GM21576 (cell line): ENCODE data around the gene DZIP3.
"Not testable (repeated sequence)": the region's sequence is repeated elsewhere in the genome, so short reads cannot be mapped to it uniquely, and the experiment has no call there.

Source experiments
- ATAC-seq: cut with Tn5 transposase; IDR thresholded peaks from one replicate; pipeline ENCODE4 v1.9.1; 2021; ENCODE audit warnings: mild to moderate bottlenecking, moderate library complexity; ENCODE audit not compliant: unreplicated experiment

DZIP3 gene

DNA sequence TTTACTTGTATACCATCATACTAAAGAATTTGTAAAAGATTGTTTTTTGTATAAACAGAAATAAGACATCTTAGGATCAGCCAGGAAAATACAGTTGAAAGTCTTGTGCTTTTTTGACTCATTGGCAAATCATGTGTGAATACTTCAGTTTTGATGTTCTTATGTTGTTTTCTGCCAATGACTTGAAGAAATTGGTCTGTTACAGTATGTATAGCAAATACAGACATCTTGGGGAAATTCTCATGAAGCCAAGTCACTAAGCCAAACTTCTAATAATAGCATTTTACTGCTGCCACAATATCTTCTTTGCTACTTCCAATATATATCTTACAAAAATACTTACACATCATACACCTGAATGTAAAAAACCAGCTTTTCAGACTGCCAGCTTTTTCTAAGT, 83.2 kb downstream of the DZIP3 start:
- ATAC-seq: no peak

DNA sequence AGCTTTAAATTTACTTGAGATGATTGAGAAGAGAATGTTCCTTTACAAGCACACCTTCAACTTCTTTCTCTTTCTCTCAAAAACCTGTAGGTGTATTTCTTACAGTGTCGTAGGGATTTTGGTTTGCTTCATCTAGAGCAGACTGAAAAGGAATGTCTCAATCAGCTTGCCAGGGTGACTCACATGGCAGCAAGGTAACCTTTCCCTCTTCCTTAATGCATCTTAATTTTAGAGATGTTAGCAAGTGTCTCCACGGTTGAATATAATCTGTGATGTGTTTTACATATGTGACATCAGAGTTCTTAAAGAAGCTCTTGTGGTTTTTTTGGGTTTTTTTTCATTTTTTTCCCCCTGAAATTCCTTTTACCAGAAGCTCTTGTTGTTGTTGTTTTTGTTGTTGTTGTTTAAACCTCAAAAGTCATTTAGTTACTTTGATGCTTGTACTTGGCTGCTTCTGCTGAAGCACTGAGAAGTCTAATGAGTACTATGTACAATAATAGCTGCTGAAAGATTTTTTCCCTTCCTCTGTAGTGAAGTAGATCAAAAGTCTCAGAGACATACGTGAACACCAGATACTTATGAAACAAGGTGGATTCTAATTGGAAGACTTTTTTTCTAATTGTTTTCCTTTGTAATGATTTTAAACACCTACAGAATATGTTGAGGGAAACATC, 84.6 kb downstream of the DZIP3 start:
- ATAC-seq: no peak

DNA sequence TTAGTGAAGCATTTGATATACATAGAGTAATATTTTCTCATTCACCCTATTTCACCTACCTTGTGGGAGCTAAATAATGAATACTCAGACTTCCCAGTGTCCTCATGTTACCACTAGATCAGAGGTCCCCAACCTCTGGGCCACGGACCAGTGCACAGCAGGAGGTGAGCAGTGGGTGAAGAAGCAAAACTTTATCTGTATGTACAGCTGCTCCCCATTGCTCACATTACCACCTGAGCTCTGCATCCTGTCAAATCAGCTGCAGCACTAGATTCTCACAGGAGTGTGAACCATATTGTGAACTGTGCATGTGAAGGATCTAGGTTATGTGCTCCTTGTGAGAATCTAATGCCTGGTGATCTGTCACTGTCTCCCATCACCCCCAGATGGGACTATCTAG, 88.3 kb downstream of the DZIP3 start:
- ATAC-seq: no peak

DNA sequence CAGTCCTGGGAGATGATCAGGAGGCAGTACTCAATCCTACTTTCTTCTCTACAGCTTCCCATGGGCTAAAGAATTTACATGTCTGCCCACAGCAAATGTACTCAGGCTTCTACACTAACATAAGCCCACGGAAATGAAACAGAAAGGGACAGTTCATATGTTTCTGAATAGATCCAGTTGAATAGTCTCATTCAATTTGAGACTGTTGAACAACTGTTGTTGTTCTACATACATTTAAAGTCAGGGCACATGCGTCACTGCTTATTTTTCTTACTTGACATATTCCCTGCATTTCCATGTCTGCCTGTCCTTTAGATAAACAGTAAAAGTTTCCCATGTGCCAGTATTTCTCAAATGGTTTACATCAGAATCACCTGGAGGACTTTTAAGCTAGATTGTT, 102.8 kb downstream of the DZIP3 start:
- not testable (repeated sequence) for ATAC-seq

DNA sequence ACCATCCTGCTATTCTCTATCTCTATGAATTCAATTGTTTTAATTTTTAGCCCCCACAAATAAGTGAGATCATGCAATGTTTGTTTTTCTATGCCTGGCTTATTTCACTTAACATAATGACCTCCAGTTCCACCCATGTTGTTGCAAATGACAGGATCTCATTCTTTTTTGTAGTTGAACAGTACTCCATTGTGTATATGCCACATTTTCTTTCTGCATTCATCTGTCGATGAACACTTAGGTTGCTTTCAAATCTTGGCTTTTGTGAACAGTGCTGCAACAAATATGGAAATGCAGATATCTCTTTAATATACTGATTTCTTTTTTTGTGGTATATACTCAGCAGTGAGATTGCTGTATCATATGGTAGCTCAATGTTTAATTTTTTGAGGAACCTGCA, 108.9 kb downstream of the DZIP3 start:
- no peak for ATAC-seq

DNA sequence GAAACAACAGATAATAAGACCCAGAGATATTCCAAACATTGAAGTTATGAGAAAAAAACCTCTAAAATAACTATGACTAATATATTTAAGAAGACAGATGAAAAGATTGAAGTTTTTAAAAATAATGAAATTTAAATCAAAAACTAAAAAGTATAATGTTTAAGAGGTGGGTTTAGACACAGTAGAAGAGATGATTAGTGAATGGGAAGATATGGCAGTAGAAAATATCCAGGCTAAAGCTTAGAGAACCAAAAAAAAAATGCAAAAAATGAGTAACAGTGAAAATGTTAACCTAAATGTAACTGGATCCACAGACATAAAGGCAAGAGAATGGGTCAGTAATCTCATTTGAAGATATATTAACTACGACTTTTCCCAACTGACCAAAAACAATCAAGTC, 115.5 kb downstream of the DZIP3 start:
- no peak for ATAC-seq

DNA sequence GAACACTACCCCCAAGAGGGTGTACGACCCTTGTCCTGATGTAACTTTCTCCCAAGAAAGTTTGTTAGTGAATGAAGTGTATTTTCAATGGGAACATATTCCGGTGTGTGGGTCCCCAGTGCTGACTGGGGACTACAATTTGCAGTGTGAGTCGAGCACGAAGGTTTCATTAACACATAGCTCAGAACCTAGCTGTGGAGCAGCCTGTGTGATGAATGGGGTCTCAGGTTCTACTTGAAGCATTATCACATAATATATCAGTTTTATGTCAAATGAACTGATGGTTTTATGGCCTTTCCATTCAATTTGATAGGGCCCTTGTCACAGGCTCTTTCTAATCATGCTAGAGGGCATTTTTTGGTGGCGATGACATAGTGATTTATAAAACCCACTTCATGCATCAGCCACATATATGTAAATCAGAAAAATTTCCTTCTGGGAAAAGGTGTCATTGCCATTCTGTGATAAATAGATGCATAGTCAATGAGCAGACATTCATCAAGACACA, 123.5 kb downstream of the DZIP3 start:
- ATAC-seq: no peak

DNA sequence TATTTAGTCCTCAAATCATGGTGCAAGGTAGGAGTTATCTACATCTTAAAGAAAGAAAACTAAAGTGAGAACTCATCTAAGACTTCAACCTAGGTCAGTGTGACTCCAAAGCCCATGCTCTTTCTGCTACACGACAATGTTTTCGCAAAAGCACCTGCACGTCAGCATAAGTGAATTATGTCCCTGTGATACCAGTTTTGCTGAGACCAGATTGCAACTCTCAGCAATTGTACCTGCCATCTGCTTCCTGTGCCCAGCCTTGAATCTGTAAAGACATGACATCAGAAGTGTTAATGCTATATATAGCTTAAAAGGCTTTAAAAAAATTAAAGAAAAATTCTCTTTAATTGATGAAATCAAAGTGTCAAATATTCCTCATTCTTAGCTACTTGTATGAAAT, 124.3 kb downstream of the DZIP3 start:
- no peak for ATAC-seq

DNA sequence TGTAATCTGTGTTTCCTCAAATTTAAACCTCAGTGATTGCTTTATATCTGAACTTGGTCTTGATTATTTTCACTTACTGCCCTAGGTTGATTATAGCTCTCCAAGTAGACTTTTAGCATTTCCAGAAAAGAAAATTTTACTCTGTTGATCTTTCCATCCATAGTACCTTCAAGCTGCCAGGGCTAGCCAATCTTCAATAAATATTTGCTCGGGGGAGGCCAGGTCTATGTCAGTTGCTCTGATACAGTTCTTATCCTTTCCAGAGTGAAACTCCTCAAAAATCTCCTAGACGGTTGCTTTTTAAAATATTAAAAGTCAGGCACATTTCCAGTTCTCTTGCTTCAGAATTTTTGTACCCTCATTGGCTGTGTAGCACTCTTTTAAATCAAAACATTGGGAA, 128.9 kb downstream of the DZIP3 start:
- no peak for ATAC-seq

DNA sequence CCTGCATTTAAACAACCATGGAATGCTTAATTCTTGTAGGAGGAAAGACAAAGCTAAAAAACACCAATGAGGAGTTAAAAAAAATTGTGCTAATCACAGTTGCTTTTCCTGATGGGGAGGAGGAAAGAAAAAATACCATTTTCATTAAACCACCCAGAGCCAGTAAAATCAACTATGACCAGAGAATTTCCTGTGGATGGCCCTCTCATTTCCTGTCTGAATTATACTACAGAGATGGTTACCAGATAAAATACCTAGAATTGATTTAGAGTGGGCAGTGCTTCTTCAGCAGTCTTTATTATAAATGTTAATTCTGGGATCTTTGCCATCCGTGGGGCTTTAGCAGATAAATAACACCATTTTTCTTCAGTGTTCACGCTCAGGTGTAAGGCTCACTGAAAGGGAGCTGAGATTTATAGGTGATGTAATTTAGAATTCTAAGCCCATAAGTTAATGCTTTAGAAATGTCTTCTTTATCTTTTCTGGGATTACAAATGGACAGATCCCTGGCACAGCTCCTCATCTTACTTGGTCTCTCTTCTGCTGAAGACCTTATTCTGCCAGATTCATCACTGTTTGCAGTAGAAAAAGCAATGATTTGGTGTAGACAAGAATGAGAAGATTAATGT, 129.8 kb downstream of the DZIP3 start:
- ATAC-seq: no peak

DNA sequence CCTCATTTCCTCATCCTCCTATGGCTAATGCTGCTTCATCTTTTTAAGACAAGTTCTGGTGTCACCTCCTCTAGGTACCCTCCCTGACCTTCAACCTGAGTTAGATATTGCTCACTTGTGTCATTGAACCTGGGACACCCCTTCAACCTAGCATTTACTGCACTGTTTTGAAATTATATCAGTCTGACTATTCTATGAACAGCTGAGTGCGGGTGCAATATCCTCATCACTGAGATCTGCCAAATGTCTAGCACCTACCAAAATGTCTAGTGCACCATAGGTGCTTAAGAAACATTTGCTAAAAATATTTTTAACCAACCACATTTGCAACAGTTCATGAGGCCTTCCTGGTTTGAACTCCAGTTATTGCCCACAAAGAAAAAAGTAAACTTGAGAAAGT, 133.2 kb downstream of the DZIP3 start:
- ATAC-seq: no peak

DNA sequence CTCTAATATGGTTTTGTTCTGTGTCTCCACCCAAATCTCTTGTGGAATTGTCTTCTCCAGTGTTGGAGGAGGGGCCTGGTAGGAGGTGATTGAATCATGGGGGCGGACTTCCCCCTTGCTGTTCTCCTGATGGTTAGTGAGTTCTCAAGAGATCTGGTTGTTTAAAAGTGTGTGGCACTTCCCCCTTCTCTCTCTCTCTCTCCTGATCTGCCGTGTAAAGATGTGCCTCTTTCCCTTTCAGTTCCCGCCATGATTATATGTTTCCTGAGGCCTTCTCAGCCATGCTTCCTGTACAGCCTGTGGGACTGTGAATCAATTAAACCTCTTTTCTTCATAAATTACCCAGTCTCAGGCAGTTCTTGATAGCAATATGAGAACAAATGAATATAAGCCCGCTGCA, 134.6 kb downstream of the DZIP3 start:
- ATAC-seq: no peak

DNA sequence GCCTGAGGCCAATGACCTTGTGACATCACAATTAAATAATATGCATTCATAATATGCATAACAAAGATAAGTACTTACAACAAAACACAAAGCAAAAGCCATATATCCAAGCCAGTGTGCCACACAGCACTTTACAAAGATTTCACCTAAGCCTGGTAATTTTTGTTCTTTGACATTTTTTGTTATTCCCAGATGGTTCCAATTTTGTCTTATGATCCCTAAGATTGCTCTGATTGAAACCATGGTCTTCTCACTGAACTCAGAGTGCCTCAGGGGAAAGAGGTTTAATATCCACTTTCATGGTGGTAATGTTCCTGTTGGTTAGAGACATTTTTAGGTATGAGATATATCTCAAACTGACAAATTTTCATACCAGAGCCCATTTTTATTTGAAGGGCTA, 138.6 kb downstream of the DZIP3 start:
- ATAC-seq: no peak

DNA sequence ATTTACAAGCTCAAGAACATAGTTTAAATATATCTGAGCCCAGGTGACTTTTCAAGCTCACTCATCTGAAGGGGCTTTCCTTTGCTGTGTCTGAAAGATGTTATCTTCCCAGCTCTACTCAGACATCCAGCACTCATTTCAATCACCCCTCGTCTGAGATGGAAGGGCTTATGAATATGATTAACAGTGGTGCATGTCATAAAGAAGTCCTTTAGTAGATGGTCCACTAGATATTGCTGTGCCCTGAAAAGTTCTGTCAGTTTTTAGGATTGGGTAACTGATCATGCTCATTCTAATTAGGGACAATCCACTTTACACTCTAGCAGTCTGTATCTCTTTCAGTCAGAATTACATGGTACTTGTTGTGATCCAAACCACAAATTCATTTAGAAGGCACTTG, 139.4 kb downstream of the DZIP3 start:
- ATAC-seq: no peak

DNA sequence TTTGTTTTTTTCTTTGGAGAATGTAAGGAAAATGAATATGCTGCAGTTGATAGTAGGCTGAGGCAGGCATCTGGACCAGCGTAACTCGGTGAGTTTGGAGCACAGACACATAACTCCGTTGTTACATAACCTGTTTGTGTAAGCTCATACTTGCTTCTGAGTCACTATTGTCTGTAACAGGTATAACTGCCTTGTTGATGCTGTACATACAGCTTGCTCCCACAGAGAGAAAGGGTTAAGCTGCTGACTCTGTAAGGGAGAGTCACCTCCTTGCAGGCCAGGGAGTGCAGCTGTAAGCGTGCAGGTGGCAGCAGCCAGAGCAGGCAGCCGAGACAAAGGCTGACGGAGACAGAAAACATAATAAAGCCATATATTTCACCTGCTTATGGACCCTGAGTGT, 147.3 kb downstream of the DZIP3 start:
- ATAC-seq: no peak

DNA sequence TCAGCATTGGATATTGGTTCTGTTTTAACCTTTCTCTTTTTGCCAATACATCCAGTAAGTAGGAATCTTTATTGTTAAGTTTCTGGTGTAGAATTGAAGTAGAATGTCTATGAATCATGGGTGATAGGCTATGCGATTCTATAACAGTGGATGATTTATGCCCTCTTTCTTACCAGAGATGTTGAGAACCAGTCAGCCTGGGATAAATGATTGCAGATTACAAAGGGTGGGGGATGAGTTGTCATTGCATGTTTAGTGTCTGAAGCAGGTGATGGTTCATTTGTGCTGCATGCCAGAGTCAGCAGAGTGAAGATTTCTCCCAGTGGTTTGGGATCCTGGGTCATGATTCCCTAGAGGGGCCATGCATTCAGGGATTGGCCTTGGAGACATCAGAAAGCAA, 153.4 kb downstream of the DZIP3 start:
- ATAC-seq: no peak
